ENCODE measurements around the gene EXD2.
A peak's percentile ranks its signal among the peaks of the same experiment; 100 is the strongest.

- TF ChIP-seq POLR2A (IDR thresholded peaks at IDR 0.05; ENCODE audit: low read depth) = no peak
- TF ChIP-seq CTCF (IDR thresholded peaks at IDR 0.05) = peak; percentile 84 to 91 (median 86)
- TF ChIP-seq POLR2AphosphoS5 (IDR thresholded peaks at IDR 0.05) = no peak
- TF ChIP-seq EP300 (IDR thresholded peaks at IDR 0.05) = no peak
Observed at GRCh38 chr14:69242311-69243224, 51.3 kb downstream of the EXD2 start.

All from esophagus muscularis mucosa (tissue), 4 donors.